Endometrial microvascular endothelial cells (primary cell): ENCODE results near the gene GPC1. TPM values are rescaled to one million over a fixed set of nuclear protein-coding genes. Genes with fewer than 3 reads are reported as not detected.
"Not testable (repeated sequence)": the region's sequence is repeated elsewhere in the genome, so short reads cannot be mapped to it uniquely, and the experiment has no call there.

Source experiments
- in situ Hi-C: cut with HindIII; loops from 2 replicates; pipeline ENCODE4 v1.10.0; 2017; ENCODE audit warnings: low sequenced_read_pairs, low pct_unique_long_range_greater_than_20kb; ENCODE audit errors: inconsistent ontology term
- total RNA-seq: library from RNA; depleted of rRNA; stranded (reverse); fragments of >200 nt; gene quantifications from one replicate; pipeline ENCODE4 v1.2.3, GENCODE V29; 2015; ENCODE audit errors: inconsistent ontology term

GPC1 gene, protein sequence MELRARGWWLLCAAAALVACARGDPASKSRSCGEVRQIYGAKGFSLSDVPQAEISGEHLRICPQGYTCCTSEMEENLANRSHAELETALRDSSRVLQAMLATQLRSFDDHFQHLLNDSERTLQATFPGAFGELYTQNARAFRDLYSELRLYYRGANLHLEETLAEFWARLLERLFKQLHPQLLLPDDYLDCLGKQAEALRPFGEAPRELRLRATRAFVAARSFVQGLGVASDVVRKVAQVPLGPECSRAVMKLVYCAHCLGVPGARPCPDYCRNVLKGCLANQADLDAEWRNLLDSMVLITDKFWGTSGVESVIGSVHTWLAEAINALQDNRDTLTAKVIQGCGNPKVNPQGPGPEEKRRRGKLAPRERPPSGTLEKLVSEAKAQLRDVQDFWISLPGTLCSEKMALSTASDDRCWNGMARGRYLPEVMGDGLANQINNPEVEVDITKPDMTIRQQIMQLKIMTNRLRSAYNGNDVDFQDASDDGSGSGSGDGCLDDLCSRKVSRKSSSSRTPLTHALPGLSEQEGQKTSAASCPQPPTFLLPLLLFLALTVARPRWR
- 41.4 TPM for total RNA-seq

- in situ Hi-C loops = no loop called here
Observed at GRCh38 chr2:240435457-240435947, at the start of gene GPC1. TSS of gene GPC1 (plus strand) at chr2:240435663. CDS start at chr2:240435919, 256 bp downstream.

GRCh38 chr2:240386326-240386725 is 49.1 kb upstream of the GPC1 start:
- in situ Hi-C loops = no loop called here

DNA sequence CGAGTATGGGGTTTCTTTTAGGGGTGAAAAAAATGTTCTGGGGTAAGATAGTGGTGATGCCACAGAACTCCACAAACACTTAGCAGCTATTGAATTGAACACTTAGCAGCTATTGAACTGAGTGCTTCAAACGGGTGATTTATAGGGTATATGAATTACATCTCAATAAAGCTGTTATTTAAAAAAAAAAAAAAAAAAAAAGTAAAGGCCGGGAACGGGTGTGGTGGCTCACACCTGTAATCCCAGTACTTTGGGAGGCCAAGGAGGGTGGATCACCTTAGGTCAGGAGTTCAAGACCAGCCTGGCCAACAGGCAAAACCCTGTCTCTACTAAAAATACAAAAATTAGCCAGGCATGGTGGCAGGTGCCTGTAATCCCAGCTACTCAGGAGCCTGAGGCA is 48.7 kb upstream of the GPC1 start:
- in situ Hi-C loops = not testable (repeated sequence)

GRCh38 chr2:240387325-240387668 is 48.2 kb upstream of the GPC1 start:
- in situ Hi-C loops = no loop called here

GRCh38 chr2:240387669-240388358 is 47.6 kb upstream of the GPC1 start:
- in situ Hi-C loops = no loop called here

- in situ Hi-C loops = no loop called here
Observed at GRCh38 chr2:240388471-240389301, 46.8 kb upstream of the GPC1 start.

DNA sequence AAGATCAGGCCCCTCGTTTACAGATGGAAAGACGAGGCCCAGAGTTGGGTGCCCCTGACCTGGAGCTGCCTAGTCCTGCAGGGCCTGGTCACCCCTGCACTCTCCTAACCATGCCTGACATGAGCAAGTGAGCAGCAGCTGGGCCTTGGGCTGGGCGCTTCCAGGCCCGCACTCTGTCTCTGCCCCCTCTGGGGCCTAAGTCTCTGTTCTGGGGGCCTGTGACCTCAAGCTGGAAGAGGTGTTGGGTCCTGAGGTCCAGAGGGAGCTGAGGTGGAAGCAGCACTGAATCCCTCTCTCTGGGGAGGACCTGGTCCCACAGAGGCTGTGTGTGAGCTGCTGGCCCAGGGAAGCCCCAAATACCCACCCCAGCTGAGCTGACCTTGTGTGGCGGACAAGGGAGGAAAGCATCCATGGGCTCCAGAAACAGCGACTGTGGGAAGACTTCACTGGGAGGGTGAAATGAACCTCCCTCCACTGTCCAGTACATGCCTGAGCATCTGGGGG is 46.1 kb upstream of the GPC1 start:
- in situ Hi-C loops = no loop called here

GRCh38 chr2:240390091-240391073 is 45.1 kb upstream of the GPC1 start:
- in situ Hi-C loops = no loop called here

- in situ Hi-C loops = no loop called here
Observed at GRCh38 chr2:240391111-240392051, 44.1 kb upstream of the GPC1 start.

DNA sequence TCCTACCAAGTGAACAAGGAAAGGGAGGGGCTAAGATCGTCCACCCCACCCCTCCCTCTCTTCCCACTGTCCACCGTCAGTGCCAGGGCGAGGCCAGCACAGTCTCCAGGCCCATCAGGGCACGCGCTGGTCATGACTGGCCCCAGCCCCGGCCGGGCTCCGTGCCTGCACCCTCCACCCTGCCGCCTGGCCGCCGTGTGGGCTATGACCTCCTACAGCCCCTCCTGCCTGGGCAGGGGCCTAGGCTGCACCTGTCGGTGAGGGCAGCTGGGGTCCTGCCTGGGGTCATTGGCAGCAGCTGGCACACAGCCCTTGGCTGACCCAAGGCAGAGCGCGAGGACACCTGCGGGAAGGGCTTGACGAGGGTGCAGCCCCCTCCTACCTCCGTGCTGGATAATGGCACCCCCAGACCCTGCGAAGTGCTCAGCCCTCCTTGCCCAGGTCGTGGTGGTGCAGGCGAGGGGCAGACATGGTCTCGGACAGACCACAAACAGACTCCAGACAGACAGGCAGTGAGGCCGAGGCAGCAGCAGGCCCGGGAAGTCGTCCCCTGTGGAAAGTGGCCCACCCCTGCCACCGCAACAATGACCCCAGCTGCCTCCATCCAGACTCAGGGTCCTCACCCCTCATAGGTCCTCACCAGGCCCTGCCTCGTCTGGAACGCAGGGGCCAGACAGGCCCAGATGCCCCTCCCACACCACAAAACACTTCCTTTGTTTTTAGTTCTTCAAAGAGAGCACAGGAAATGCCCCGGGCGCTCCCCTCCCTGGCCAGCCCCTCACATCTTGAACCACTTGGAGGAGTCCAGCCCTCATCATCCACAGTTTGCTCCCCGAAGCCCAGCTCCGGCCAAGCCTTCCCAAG is 43.1 kb upstream of the GPC1 start:
- in situ Hi-C loops = no loop called here

- in situ Hi-C loops = no loop called here
Observed at GRCh38 chr2:240392948-240393830, 42.3 kb upstream of the GPC1 start.

GRCh38 chr2:240393831-240394410 is 41.5 kb upstream of the GPC1 start:
- in situ Hi-C loops = no loop called here

DNA sequence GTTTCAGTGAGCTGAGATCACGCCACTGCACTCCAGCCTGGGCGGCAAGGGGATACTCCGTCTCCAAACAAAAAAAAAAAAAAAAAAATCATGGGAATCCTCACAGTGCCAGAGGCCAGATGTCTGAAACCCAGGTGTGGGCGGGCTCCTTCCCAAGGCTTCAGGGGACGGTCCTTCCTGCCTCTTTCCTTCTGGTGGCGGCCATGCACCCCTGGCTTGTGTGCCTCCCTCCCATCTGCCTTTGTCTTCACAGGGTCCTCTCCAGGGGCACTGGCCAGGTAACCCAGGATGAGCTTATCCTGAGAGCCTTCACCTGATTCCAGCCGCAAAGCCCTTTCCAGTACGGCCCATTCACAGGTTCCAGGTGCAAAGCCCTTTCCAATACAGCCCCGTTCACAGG is 40.9 kb upstream of the GPC1 start:
- in situ Hi-C loops = no loop called here

- in situ Hi-C loops = no loop called here
Observed at GRCh38 chr2:240395448-240395847, 40.0 kb upstream of the GPC1 start.
